ENCODE measurements around the gene ERP29. TPM values are rescaled to one million over a fixed set of nuclear protein-coding genes. Genes with fewer than 3 reads are reported as not detected.

Gene ERP29
- total and polyA plus RNA-seq, 3 donors from 2014 or later, result 76.5 to 129 (median 85.1) TPM

DNA sequence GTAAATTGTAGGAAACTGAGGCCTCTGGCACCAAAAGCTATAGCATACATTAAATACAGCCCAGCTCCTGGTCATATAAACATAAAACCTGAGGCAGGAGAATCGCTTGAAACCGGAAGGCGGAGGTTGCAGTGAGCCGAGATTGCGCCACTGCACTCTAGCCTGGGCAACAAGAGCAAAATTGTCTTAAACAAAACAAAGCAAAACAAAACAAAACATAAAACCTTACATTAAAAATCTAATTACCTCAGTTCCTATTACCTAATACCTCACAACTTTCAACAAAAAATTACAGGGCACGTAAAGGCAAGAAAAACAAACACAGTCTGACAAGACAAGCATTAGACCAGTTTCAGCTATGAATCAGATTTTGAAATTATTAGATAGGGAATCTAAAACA lies 36.9 kb upstream of the ERP29 start:
- no peak for TF ChIP-seq POLR2A (IDR thresholded peaks at IDR 0.05)
- TF ChIP-seq, protein P1, sequence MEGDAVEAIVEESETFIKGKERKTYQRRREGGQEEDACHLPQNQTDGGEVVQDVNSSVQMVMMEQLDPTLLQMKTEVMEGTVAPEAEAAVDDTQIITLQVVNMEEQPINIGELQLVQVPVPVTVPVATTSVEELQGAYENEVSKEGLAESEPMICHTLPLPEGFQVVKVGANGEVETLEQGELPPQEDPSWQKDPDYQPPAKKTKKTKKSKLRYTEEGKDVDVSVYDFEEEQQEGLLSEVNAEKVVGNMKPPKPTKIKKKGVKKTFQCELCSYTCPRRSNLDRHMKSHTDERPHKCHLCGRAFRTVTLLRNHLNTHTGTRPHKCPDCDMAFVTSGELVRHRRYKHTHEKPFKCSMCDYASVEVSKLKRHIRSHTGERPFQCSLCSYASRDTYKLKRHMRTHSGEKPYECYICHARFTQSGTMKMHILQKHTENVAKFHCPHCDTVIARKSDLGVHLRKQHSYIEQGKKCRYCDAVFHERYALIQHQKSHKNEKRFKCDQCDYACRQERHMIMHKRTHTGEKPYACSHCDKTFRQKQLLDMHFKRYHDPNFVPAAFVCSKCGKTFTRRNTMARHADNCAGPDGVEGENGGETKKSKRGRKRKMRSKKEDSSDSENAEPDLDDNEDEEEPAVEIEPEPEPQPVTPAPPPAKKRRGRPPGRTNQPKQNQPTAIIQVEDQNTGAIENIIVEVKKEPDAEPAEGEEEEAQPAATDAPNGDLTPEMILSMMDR (IDR thresholded peaks at IDR 0.05), result no peak
- Histone ChIP-seq H3K27ac (no peak overlapping the region), H3K9me3 (no peaks in the 10 kb centered on the region), H3K36me3 (ENCODE audit: low read depth, missing control alignments) (no peaks in the 10 kb centered on the region), H3K4me1 (no peaks in the 10 kb centered on the region), H3K4me3 (no peak overlapping the region), H3K27me3 (no peaks in the 10 kb centered on the region)
- DNase-seq, result no peak
- 96 to 99% methylated on average over 6 of the region's 6 CpGs for WGBS, 2 donors
- intact Hi-C loops (cut with DNase I; ENCODE audit: low total_unique reads), result no loop called here

DNA sequence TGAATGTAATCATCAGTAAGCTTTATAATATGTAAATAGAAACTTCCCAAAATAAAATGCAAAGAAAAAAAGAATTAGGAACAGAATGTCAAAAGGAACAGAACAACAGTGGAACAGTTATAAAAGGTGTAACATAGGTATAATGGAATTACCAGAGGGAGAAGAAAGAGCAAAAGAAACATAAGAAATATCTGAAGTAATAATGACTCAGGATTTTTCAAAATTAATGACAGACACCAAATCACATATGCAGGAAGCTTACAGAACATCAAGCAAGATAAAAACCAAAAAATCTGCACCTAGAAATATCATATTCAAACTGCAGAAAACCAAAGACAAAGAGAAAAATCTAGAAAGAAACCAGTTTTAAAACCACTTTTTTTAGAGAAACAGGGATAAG lies 36.4 kb upstream of the ERP29 start:
- Histone ChIP-seq H3K9me3 (no peaks in the 10 kb centered on the region), H3K27me3 (no peaks in the 10 kb centered on the region), H3K4me1 (no peaks in the 10 kb centered on the region), H3K36me3 (ENCODE audit: low read depth, missing control alignments) (no peaks in the 10 kb centered on the region), H3K4me3 (no peak overlapping the region), H3K27ac (no peak overlapping the region)
- TF ChIP-seq, protein P1 (IDR thresholded peaks at IDR 0.05), result no peak
- no peak for TF ChIP-seq POLR2A (IDR thresholded peaks at IDR 0.05)
- no peak for DNase-seq
- intact Hi-C loops (cut with DNase I; ENCODE audit: low total_unique reads), result no loop called here

DNA sequence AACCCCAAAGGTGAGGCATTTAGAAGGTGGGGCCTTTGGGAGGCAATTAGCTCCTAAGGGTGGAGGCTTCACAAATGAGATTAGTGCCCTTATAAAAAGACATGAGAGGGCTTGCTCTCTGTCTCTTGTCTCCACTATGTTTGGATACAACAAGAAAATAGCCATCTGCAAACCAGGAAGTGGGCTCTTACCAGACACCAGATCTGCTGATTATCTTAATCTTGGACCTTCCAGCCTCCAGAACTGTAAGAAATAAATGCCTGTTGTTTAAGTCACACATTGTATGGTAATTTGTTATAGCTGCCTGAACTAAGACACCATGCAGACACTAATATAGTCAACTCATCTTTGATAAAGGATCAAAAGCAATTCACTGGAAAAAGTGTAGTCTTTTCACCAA lies 34.7 kb upstream of the ERP29 start:
- TF ChIP-seq POLR2A (IDR thresholded peaks at IDR 0.05), result no peak
- TF ChIP-seq, protein P1 (IDR thresholded peaks at IDR 0.05), result no peak
- Histone ChIP-seq H3K27me3 (no peaks in the 10 kb centered on the region), H3K36me3 (ENCODE audit: low read depth, missing control alignments) (no peaks in the 10 kb centered on the region), H3K9me3 (no peaks in the 10 kb centered on the region), H3K4me3 (no peak overlapping the region), H3K4me1 (no peaks in the 10 kb centered on the region), H3K27ac (no peak overlapping the region)
- no peak for DNase-seq
- intact Hi-C loops (cut with DNase I; ENCODE audit: low total_unique reads), result no loop called here

DNA sequence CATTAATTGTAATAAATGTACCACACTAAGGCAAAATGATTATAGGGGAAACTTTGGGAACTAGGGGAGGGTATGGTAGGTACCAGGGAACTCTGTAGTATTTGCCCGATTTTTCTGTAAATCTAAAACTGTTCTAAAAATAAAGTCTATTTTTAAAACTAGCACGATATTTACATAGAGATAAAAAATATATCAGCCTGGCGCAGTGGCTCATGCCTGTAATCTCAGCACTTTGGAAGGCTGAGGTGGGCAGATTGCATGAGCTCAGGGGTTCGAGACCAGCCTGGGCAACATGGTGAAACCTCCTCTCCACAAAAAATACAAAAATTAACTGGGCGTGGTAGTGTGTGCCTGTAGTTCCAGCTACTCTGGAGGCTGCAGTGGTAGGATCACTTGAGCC lies 32.6 kb upstream of the ERP29 start:
- 88 to 90% methylated on average over 5 of the region's 5 CpGs for WGBS, 2 donors
- Histone ChIP-seq H3K9me3 (no peaks in the 10 kb centered on the region), H3K4me3 (no peak overlapping the region), H3K27me3 (no peaks in the 10 kb centered on the region), H3K4me1 (no peaks in the 10 kb centered on the region), H3K36me3 (ENCODE audit: low read depth, missing control alignments) (no peaks in the 10 kb centered on the region), H3K27ac (no peak overlapping the region)
- intact Hi-C loops (cut with DNase I; ENCODE audit: low total_unique reads), result no loop called here
- no peak for DNase-seq
- no peak for TF ChIP-seq POLR2A (IDR thresholded peaks at IDR 0.05)
- TF ChIP-seq, protein P1 (IDR thresholded peaks at IDR 0.05), result no peak

DNA sequence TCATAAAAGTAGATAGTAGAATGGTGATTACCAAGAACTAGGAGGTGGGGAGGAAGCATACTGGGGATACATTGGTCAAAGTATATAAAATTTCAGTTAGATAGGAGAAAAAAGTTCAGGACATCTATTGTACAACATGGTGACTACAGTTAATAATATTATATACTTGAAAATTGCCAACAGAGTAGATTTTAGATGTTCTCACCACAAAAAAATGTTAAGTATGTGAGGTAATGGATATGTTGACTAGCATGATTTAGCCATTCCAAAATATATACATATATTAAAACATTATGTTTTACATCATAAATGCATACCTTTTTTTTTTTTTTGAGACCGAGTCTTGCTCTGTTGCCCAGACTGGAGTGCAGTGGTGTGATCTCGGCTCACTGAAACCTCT lies 31.2 kb upstream of the ERP29 start:
- intact Hi-C loops (cut with DNase I; ENCODE audit: low total_unique reads), result no loop called here
- H3K4me1 ChIP-seq, result no peaks in the 10 kb centered on the region
- no peak overlapping the region for H3K4me3 ChIP-seq
- WGBS, 2 donors, result 70 to 95% methylated on average over 2 of the region's 2 CpGs
- H3K27me3 ChIP-seq, result no peaks in the 10 kb centered on the region
- no peak overlapping the region for H3K27ac ChIP-seq
- H3K9me3 ChIP-seq, result no peaks in the 10 kb centered on the region
- H3K36me3 ChIP-seq (ENCODE audit: low read depth, missing control alignments), result no peaks in the 10 kb centered on the region
- TF ChIP-seq, protein P1 (IDR thresholded peaks at IDR 0.05), result no peak
- TF ChIP-seq POLR2A (IDR thresholded peaks at IDR 0.05), result no peak
- DNase-seq, result no peak
